GM12864 (cell line): ENCODE data around the gene ELOVL4.

Experiments
- DNase-seq: peaks from one replicate; pipeline ENCODE4 v3.0.0-alpha.2; 2011; ENCODE audit warnings: low read depth
- H3K4me3 ChIP-seq: 2 replicates; pipeline ENCODE4 v1.5.1; 2011; ENCODE audit warnings: mild to moderate bottlenecking, low read depth, low read length, control low read depth
- CTCF ChIP-seq: IDR thresholded peaks from 2 replicates; pipeline ENCODE4 v1.5.1; 2011; ENCODE audit warnings: low read depth, mild to moderate bottlenecking, moderate library complexity, low read length, control low read depth, inconsistent platforms; ENCODE audit errors: missing control alignments

Gene ELOVL4

GRCh38 chr6:79947191-79948186 lies at the start of gene ELOVL4:
Gene ELOVL4 (minus strand): TSS chr6:79947553. CDS start chr6:79947279, 274 bp downstream.
- DNase-seq, result no peak
- H3K4me3 ChIP-seq, result peak within 1 kb of the TSS; percentile 46

DNA sequence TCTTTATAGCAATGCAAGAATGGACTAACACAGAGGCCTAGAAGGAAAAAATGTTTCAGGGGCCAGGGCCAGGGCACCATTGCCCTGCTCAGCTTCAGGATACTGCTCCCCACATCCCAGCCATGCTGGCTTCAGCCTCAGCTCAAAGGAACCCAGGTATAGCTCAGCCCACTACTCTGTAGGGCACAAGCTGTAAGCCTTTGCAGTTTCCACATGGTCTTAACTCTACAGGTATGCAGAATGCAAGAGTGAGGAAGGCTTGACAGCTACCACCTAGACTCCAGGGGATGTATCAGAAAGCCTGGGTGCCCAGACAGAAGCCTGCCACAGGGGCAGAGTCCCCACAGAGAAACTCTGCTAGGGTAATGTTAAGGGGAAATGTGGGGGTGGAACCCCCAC lies 46.6 kb upstream of the ELOVL4 start:
- no peak overlapping the region for H3K4me3 ChIP-seq
- TF ChIP-seq CTCF, result no peak
- DNase-seq, result no peak

More at GRCh38 chr6:79947191-79948186, at the start of gene ELOVL4:
- TF ChIP-seq CTCF, result no peak

GRCh38 chr6:79993012-79993910 lies 45.9 kb upstream of the ELOVL4 start:
- no peak overlapping the region for H3K4me3 ChIP-seq
- no peak for TF ChIP-seq CTCF
- DNase-seq, result no peak

- no peak for DNase-seq
- no peak overlapping the region for H3K4me3 ChIP-seq
- TF ChIP-seq CTCF, result no peak
Observed at GRCh38 chr6:79989641-79990040, 42.3 kb upstream of the ELOVL4 start.

DNA sequence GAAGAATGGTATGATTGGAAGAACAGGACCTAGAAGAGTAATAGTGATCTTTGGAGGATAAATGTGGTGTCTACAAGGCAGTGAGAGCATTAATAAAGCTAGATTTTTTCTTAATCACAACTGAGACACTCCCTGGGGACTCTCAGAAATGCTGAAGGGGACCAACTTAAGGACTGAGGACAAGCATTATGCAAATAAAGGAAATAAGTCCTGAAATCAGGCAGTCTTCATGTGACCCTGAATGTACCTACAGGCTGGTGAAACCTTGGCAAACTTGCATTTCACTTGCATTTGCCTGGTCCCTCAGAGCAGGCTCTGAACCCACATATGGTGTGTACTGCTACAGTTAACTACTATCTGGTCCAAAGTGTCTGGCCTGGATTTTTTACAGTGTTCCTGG lies 37.8 kb upstream of the ELOVL4 start:
- TF ChIP-seq CTCF, result no peak
- H3K4me3 ChIP-seq, result no peak overlapping the region
- no peak for DNase-seq

DNA sequence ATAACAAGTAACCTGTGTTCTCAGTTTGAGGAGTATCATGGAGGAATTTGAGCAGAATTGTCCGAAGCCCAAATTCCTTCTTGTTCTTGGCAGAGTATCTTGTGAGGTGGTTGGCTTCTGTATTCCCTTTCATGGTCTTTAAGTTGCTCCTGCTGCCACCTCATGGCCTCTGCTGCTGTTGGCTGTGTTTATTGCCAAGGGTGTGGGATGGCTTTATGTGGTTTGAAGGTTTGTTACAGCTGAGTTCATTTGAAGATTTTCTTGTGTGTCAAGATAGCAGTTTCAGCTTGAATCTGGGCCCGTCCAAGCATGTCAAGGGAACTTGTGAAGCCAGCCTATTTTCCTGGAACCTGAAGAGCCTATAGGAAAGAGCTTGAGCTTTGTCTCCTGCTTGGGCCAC lies 36.9 kb upstream of the ELOVL4 start:
- no peak overlapping the region for H3K4me3 ChIP-seq
- no peak for TF ChIP-seq CTCF
- no peak for DNase-seq
